H9 (cell line): ENCODE results near the gene UBQLN4. TPM values are rescaled to one million over a fixed set of nuclear protein-coding genes. Genes with fewer than 3 reads are reported as not detected.

Experiments
- DNase-seq: peaks from one replicate; pipeline ENCODE4 v3.0.0-alpha.2; 2017
- H2AFZ ChIP-seq: one replicate; pipeline ENCODE4 v1.6.1; 2013; ENCODE audit warnings: mild to moderate bottlenecking, low read length, control low read depth, moderate library complexity
- H2AK5ac ChIP-seq: 2 replicates; pipeline ENCODE4 v1.6.1; 2013; ENCODE audit warnings: low read length, control low read depth, mixed read lengths; ENCODE audit not compliant: insufficient read length
- H2BK120ac ChIP-seq: one replicate; pipeline ENCODE4 v1.6.1; 2013; ENCODE audit warnings: low read depth, mild to moderate bottlenecking, low read length, control low read depth, inconsistent platforms; ENCODE audit not compliant: poor library complexity, severe bottlenecking
- H2BK12ac ChIP-seq: 2 replicates; pipeline ENCODE4 v1.6.1; 2013; ENCODE audit warnings: low read length, control low read depth, mixed read lengths, low read depth; ENCODE audit not compliant: insufficient read length
- H2BK15ac ChIP-seq: 2 replicates; pipeline ENCODE4 v1.6.1; 2013; ENCODE audit warnings: low read depth, low read length, control low read depth
- H2BK20ac ChIP-seq: one replicate; pipeline ENCODE4 v1.6.1; 2013; ENCODE audit warnings: low read depth, mild to moderate bottlenecking, low read length, control low read depth, inconsistent platforms; ENCODE audit not compliant: poor library complexity, severe bottlenecking
- H2BK5ac ChIP-seq: 2 replicates; pipeline ENCODE4 v1.6.1; 2013; ENCODE audit warnings: low read length, control low read depth, mixed read lengths; ENCODE audit not compliant: insufficient read length
- H3K14ac ChIP-seq: 2 replicates; pipeline ENCODE4 v1.6.1; 2013; ENCODE audit warnings: low read length, control low read depth; ENCODE audit not compliant: insufficient read depth
- H3K18ac ChIP-seq: 2 replicates; pipeline ENCODE4 v1.6.1; 2013; ENCODE audit warnings: low read depth, mild to moderate bottlenecking, mixed read lengths, low read length, control low read depth; ENCODE audit not compliant: insufficient read length
- H3K23ac ChIP-seq: 2 replicates; pipeline ENCODE4 v1.6.1; 2013; ENCODE audit warnings: low read length, control low read depth, mixed read lengths, low read depth; ENCODE audit not compliant: insufficient read length
- H3K23me2 ChIP-seq: 2 replicates; pipeline ENCODE4 v1.6.1; 2013; ENCODE audit warnings: low read depth, mild to moderate bottlenecking, mixed read lengths, low read length, control low read depth; ENCODE audit not compliant: insufficient read length, poor library complexity, severe bottlenecking
- H3K27ac ChIP-seq: 2 replicates; pipeline ENCODE4 v1.5.1; 2013; ENCODE audit warnings: low read length, control low read depth, mixed read lengths, low read depth; ENCODE audit not compliant: insufficient read length
- H3K27me3 ChIP-seq: 2 replicates; pipeline ENCODE4 v1.6.1; 2013; ENCODE audit warnings: low read length, control low read depth, inconsistent platforms; ENCODE audit not compliant: insufficient read depth
- H3K4ac ChIP-seq: 2 replicates; pipeline ENCODE4 v1.6.1; 2013; ENCODE audit warnings: low read depth, mild to moderate bottlenecking, control low read depth, inconsistent platforms, low read length, moderate library complexity
- H3K4me1 ChIP-seq: 2 replicates; pipeline ENCODE4 v1.6.1; 2013; ENCODE audit warnings: low read length, control low read depth, inconsistent platforms; ENCODE audit not compliant: insufficient read depth
- H3K4me2 ChIP-seq: 2 replicates; pipeline ENCODE4 v1.6.1; 2013; ENCODE audit warnings: low read length, control low read depth, mixed read lengths; ENCODE audit not compliant: insufficient read length, insufficient read depth
- H3K56ac ChIP-seq: 2 replicates; pipeline ENCODE4 v1.6.1; 2013; ENCODE audit warnings: low read depth, mild to moderate bottlenecking, mixed read lengths, low read length, control low read depth; ENCODE audit not compliant: insufficient read length
- H3K79me1 ChIP-seq: 2 replicates; pipeline ENCODE4 v1.6.1; 2013; ENCODE audit warnings: low read depth, mild to moderate bottlenecking, moderate library complexity, low read length, control low read depth, inconsistent platforms; ENCODE audit not compliant: insufficient read depth, poor library complexity, severe bottlenecking
- H3K79me2 ChIP-seq: 2 replicates; pipeline ENCODE4 v1.6.1; 2013; ENCODE audit warnings: low read length, control low read depth, inconsistent platforms; ENCODE audit not compliant: insufficient read depth
- H3K9ac ChIP-seq: 2 replicates; pipeline ENCODE4 v1.6.1; 2013; ENCODE audit warnings: low read length, control low read depth, mixed read lengths; ENCODE audit not compliant: insufficient read length; ENCODE audit errors: extremely low read depth
- H3K9me3 ChIP-seq: one replicate; pipeline ENCODE4 v1.6.1; 2013; ENCODE audit warnings: low read depth, low read length, inconsistent platforms; ENCODE audit not compliant: control insufficient read depth
- H3T11ph ChIP-seq: one replicate; pipeline ENCODE4 v1.6.1; 2013; ENCODE audit warnings: mild to moderate bottlenecking, low read length, control low read depth, inconsistent platforms
- H4K20me1 ChIP-seq: one replicate; pipeline ENCODE4 v1.6.1; 2013; ENCODE audit not compliant: control insufficient read depth, insufficient read length, insufficient read depth
- H4K5ac ChIP-seq: 2 replicates; pipeline ENCODE4 v1.6.1; 2013; ENCODE audit warnings: low read depth, mild to moderate bottlenecking, mixed read lengths, low read length, control low read depth; ENCODE audit not compliant: insufficient read length
- H4K8ac ChIP-seq: replicated peaks from 2 replicates; pipeline ENCODE4 v1.6.1; 2013; ENCODE audit warnings: low read length, control low read depth, mixed read lengths, low read depth; ENCODE audit not compliant: insufficient read length
- H4K91ac ChIP-seq: 2 replicates; pipeline ENCODE4 v1.6.1; 2013; ENCODE audit warnings: low read depth, mild to moderate bottlenecking, moderate library complexity, mixed read lengths, low read length, control low read depth; ENCODE audit not compliant: insufficient read length
- H3K27ac Mint-ChIP-seq, 3 experiments: 2 replicates in 2 of 3; 3 replicates in 1 of 3; pipeline ENCODE4 v1.8.0; 2020 to 2021; ENCODE audit warnings: mixed read lengths in 3 of 3, mild to moderate bottlenecking in 1 of 3, moderate library complexity in 1 of 3
- H3K27me3 Mint-ChIP-seq: 2 replicates; pipeline ENCODE4 v1.8.0; 2021; ENCODE audit warnings: low read depth, mild to moderate bottlenecking, moderate library complexity, mixed read lengths
- H3K36me3 Mint-ChIP-seq, 3 experiments: 2 replicates in 2 of 3; 3 replicates in 1 of 3; pipeline ENCODE4 v1.8.0; 2020 to 2021; ENCODE audit warnings: low read depth in 3 of 3, mixed read lengths in 3 of 3; ENCODE audit not compliant: insufficient read depth in 1 of 3
- H3K4me1 Mint-ChIP-seq, 2 experiments: 2 replicates each; pipeline ENCODE4 v1.8.0; 2020; ENCODE audit warnings: mixed read lengths in 2 of 2
- H3K4me3 Mint-ChIP-seq, 2 experiments: 2 replicates in 1 of 2; 3 replicates in 1 of 2; pipeline ENCODE4 v1.8.0; 2020 to 2021; ENCODE audit warnings: mild to moderate bottlenecking in 2 of 2, mixed read lengths in 2 of 2, moderate library complexity in 1 of 2
- H3K9me3 Mint-ChIP-seq, 2 experiments: 2 replicates in 1 of 2; 3 replicates in 1 of 2; pipeline ENCODE4 v1.8.0; 2020; ENCODE audit warnings: mild to moderate bottlenecking in 2 of 2, mixed read lengths in 2 of 2, moderate library complexity in 1 of 2
- CTCF ChIP-seq: fragments of 200-600 bp; sonication (generic); conservative IDR thresholded peaks from 3 replicates; pipeline ENCODE4 v1.8.0; 2021; ENCODE audit warnings: antibody characterized with exemption, mild to moderate bottlenecking
- WGBS: extraction: QIAGEN DNeasy Blood & Tissue Kit; methylation state at CpG from one replicate; pipeline ENCODE4 v1.1.7; 2013; ENCODE audit warnings: missing lambda C conversion rate, low lambda C conversion rate, mixed read lengths; ENCODE audit not compliant: insufficient read length; ENCODE audit errors: extremely low coverage; 5-methylcytosine and 5-hydroxymethylcytosine counted together
- total RNA-seq: library from RNA; stranded (reverse); gene quantifications from 2 replicates; pipeline ENCODE4 v1.2.1, GENCODE V29; 2021

Gene UBQLN4
- total RNA-seq, 1 experiment from 2014 or later: 49.4 TPM

- H3T11ph ChIP-seq: no peak overlapping the region
- H2BK120ac ChIP-seq: no peak overlapping the region
- H3K9me3 ChIP-seq: no peaks in the 10 kb centered on the region
- H2BK20ac ChIP-seq: no peak overlapping the region
- no peak overlapping the region for H3K4me2 ChIP-seq
- H2BK5ac ChIP-seq: no peak overlapping the region
- no peaks in the 10 kb centered on the region for H3K79me2 ChIP-seq
- no peak overlapping the region for H4K8ac ChIP-seq
- H3K56ac ChIP-seq: no peak overlapping the region
- H3K9ac ChIP-seq: no peak overlapping the region
- H4K91ac ChIP-seq: no peak overlapping the region
- no peak overlapping the region for H3K23ac ChIP-seq
- peaks cover 31% of the 10 kb centered on the region for H3K27me3 Mint-ChIP-seq
- H2BK12ac ChIP-seq: no peak overlapping the region
- no peak overlapping the region for H3K18ac ChIP-seq
- H4K5ac ChIP-seq: no peak overlapping the region
- no peak overlapping the region for H3K27ac ChIP-seq
- H3K23me2 ChIP-seq: no peaks in the 10 kb centered on the region
- H3K4me1 ChIP-seq: no peaks in the 10 kb centered on the region
- H3K4ac ChIP-seq: no peak overlapping the region
- H3K14ac ChIP-seq: no peak overlapping the region
- no CpG with 5 or more reads among the region's 4 CpGs for WGBS
- no peak overlapping the region for H2AFZ ChIP-seq
- H3K79me1 ChIP-seq: no peaks in the 10 kb centered on the region
- no peaks in the 10 kb centered on the region for H3K9me3 Mint-ChIP-seq
- no peak overlapping the region for H2BK15ac ChIP-seq
- H4K20me1 ChIP-seq: no peaks in the 10 kb centered on the region
- no peaks in the 10 kb centered on the region; the same call in 1 of the 2 replicates for H3K27me3 ChIP-seq
- no peak for DNase-seq
- no peak overlapping the region for H3K27ac Mint-ChIP-seq
- no peak overlapping the region for H2AK5ac ChIP-seq
- no peak overlapping the region for H3K4me3 Mint-ChIP-seq
- no peaks in the 10 kb centered on the region for H3K36me3 Mint-ChIP-seq
- peaks cover 4 to 12% of the 10 kb centered on the region in 2 experiments; a peak in 3 of 4 replicates for H3K4me1 Mint-ChIP-seq
- TF ChIP-seq CTCF: no peak
Observed at GRCh38 chr1:156026588-156026987, 27.0 kb downstream of the UBQLN4 start.
